ENCODE results near the gene RIF1. TPM values are rescaled to one million over a fixed set of nuclear protein-coding genes. Genes with fewer than 3 reads are reported as not detected.
A peak's percentile ranks its signal among the peaks of the same experiment; 100 is the strongest.

Gene RIF1
- total RNA-seq, 1 donor from 2014 or later: 25.3 TPM

DNA sequence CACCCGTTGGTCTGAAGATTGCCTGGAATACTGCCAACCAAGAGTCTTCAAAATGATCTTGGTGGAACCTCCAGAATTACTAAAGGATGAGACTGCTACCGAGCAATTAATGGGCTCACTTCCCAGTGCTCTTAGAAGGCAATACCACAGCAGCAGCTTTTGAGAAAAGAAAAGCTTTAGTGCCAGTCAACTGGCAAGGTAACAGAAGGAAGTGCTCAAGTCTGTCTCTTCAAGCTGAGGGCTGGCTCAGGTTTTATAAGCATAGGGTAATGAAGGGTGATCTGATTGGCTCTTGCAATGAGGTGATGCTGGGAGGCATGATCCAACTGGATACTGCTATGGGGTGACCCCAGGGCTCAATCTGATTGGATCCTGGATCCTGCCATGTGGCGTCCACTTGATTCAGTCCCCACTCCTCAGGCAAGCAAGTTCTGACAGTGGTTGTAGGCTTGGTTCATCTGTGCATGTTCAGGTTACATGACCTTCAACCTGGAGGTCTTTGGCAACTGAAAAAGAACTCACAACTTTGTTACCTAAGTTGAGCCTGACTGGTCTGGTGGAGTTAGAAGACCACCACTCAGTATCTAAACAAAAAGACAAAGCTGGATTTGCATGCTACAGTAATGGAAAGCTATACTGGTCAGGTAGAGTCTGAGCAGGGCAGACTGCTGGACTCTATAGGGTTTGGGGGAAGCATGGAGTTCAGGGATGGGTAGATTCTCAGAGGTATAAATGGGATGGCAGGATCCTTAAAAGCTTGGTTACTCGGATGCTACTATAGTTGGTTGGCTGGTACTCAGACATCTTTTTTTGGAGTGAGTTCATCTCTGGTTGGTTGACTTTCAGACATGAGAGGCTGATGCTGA lies 14.0 kb upstream of the RIF1 start:
- H3K36me3 ChIP-seq (ENCODE audit: control insufficient read depth, insufficient read depth, low read length): no peaks in the 10 kb centered on the region
- no peaks in the 10 kb centered on the region for H3K27me3 ChIP-seq (ENCODE audit: control insufficient read depth, insufficient read depth, low read length)
- TF ChIP-seq, protein P1, sequence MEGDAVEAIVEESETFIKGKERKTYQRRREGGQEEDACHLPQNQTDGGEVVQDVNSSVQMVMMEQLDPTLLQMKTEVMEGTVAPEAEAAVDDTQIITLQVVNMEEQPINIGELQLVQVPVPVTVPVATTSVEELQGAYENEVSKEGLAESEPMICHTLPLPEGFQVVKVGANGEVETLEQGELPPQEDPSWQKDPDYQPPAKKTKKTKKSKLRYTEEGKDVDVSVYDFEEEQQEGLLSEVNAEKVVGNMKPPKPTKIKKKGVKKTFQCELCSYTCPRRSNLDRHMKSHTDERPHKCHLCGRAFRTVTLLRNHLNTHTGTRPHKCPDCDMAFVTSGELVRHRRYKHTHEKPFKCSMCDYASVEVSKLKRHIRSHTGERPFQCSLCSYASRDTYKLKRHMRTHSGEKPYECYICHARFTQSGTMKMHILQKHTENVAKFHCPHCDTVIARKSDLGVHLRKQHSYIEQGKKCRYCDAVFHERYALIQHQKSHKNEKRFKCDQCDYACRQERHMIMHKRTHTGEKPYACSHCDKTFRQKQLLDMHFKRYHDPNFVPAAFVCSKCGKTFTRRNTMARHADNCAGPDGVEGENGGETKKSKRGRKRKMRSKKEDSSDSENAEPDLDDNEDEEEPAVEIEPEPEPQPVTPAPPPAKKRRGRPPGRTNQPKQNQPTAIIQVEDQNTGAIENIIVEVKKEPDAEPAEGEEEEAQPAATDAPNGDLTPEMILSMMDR (IDR thresholded peaks at IDR 0.05; ENCODE audit: insufficient read depth, low read length, severe bottlenecking): no peak
- no peak overlapping the region for H3K4me3 ChIP-seq (ENCODE audit: low read depth, low read length)
- FAIRE-seq (peak; percentile 85), DNase-seq (ENCODE audit: low read depth) (no peak)

- no peak for FAIRE-seq
- H3K4me3 ChIP-seq (ENCODE audit: low read depth, low read length): no peak overlapping the region
- H3K27me3 ChIP-seq (ENCODE audit: control insufficient read depth, insufficient read depth, low read length): no peaks in the 10 kb centered on the region
- no peaks in the 10 kb centered on the region for H3K36me3 ChIP-seq (ENCODE audit: control insufficient read depth, insufficient read depth, low read length)
- DNase-seq (ENCODE audit: low read depth): no peak
- TF ChIP-seq, protein P1 (IDR thresholded peaks at IDR 0.05; ENCODE audit: insufficient read depth, low read length, severe bottlenecking): no peak
Measured at GRCh38 chr2:151399981-151400380, 9.7 kb upstream of the RIF1 start.

GRCh38 chr2:151401149-151401548 lies 8.6 kb upstream of the RIF1 start:
- H3K27me3 ChIP-seq (ENCODE audit: control insufficient read depth, insufficient read depth, low read length): no peaks in the 10 kb centered on the region
- H3K36me3 ChIP-seq (ENCODE audit: control insufficient read depth, insufficient read depth, low read length): no peaks in the 10 kb centered on the region
- no peak for FAIRE-seq
- no peak for DNase-seq (ENCODE audit: low read depth)
- TF ChIP-seq, protein P1 (IDR thresholded peaks at IDR 0.05; ENCODE audit: insufficient read depth, low read length, severe bottlenecking): no peak
- no peak overlapping the region for H3K4me3 ChIP-seq (ENCODE audit: low read depth, low read length)

- DNase-seq (ENCODE audit: low read depth) (no peak), FAIRE-seq (no peak)
- Histone ChIP-seq H3K27me3 (ENCODE audit: control insufficient read depth, insufficient read depth, low read length) (no peaks in the 10 kb centered on the region), H3K36me3 (ENCODE audit: control insufficient read depth, insufficient read depth, low read length) (no peaks in the 10 kb centered on the region), H3K4me3 (ENCODE audit: low read depth, low read length) (no peak overlapping the region)
- TF ChIP-seq, protein P1 (IDR thresholded peaks at IDR 0.05; ENCODE audit: insufficient read depth, low read length, severe bottlenecking): no peak
Measured at GRCh38 chr2:151403914-151404313, 5.8 kb upstream of the RIF1 start.

GRCh38 chr2:151405376-151405775 lies 4.3 kb upstream of the RIF1 start:
- H3K27me3 ChIP-seq (ENCODE audit: control insufficient read depth, insufficient read depth, low read length): no peaks in the 10 kb centered on the region
- DNase-seq (ENCODE audit: low read depth) (peak; percentile 65), FAIRE-seq (no peak)
- TF ChIP-seq, protein P1 (IDR thresholded peaks at IDR 0.05; ENCODE audit: insufficient read depth, low read length, severe bottlenecking): no peak
- no peaks in the 10 kb centered on the region for H3K36me3 ChIP-seq (ENCODE audit: control insufficient read depth, insufficient read depth, low read length)
- no peak overlapping the region for H3K4me3 ChIP-seq (ENCODE audit: low read depth, low read length)
